HG02938 (cell line): Measurements from ENCODE around the gene USF1.
"Not testable (repeated sequence)": the region's sequence is repeated elsewhere in the genome, so short reads cannot be mapped to it uniquely, and the experiment has no call there.

Experiments used
- ATAC-seq: cut with Tn5 transposase; IDR thresholded peaks from one replicate; pipeline ENCODE4 v1.9.1; 2021; ENCODE audit warnings: mild to moderate bottlenecking, moderate library complexity; ENCODE audit not compliant: unreplicated experiment

The USF1 gene

DNA sequence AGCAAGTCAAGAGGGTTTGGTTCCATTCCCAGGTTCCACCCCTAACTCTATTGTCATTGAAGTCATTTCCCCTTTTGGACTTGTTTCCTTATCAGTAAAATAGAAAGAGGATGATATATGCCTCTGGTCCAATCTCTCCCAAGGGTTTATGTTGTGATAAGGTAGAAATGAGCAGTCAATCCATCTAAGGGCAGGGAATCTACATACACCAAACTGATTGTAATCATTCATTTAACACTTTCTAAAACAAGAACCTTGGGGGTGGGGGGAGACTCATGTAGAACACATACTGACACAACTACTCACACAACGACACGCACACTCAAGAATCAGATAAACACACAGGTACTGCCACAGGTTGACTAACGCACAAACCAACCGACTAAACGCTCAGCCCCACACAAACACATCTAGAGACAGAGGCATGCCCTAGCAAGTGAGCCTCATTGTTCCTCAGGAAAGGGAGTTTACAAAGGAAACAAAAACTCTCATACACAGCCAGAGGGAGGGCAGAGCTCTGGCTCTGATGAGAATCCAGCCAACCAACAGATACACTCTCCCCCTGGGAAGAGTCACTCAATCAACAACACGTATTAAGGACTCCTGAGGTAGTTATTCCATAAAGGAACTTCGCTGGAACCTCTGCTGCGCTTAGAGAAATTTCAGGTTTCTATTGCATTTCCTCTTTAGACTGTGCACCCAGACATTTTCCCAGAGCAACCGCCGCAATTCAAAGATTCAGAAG, 25.9 kb downstream of the USF1 start:
- ATAC-seq = no peak

DNA sequence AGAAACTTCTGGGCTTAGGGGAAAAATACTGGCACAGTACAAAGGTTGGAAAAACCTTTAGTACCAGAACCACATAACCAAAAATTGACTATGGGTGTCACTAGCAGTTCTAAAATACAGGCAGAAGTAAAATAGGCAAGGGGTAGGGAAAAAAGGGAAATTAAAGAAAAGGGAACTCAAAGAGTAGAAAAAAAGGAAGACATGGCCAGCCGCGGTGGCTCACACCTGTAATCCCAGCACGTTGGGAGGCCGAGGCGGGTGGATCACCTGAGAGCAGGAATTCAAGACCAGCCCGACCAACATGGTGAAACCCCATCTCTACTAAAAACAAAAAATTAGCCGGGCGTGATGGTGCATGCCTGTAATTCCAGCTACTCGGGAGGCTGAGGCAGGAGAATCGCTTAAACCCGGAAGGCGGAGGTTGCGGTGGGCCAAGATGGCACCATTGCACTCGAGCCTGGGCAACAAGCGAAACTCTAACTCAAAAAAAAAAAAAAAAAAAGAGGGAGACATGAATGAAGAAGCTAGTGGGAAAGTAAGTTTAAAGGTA, 26.6 kb downstream of the USF1 start:
- ATAC-seq = not testable (repeated sequence)

- ATAC-seq = no peak
Observed at GRCh38 chr1:161018631-161018930, 27.2 kb downstream of the USF1 start.

GRCh38 chr1:161017756-161018630, 27.8 kb downstream of the USF1 start:
- no peak for ATAC-seq

DNA sequence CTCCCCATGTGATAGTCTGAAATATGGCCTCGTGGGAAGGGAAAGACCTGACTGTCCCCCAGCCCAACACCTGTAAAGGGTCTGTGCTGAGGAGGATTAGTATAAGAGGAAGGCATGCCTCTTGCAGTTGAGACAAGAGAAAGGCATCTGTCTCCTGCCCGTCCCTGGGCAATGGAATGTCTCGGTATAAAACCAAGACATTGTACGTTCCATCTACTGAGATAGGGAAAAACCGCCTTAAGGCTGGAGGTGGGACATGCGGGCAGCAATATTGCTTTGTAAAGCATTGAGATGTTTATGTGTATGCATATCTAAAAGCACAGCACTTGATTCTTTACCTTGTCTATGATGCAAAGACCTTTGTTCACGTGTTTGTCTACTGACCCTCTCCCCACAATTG, 28.6 kb downstream of the USF1 start:
- not testable (repeated sequence) for ATAC-seq

GRCh38 chr1:161016683-161017082, 29.1 kb downstream of the USF1 start:
- ATAC-seq = not testable (repeated sequence)

DNA sequence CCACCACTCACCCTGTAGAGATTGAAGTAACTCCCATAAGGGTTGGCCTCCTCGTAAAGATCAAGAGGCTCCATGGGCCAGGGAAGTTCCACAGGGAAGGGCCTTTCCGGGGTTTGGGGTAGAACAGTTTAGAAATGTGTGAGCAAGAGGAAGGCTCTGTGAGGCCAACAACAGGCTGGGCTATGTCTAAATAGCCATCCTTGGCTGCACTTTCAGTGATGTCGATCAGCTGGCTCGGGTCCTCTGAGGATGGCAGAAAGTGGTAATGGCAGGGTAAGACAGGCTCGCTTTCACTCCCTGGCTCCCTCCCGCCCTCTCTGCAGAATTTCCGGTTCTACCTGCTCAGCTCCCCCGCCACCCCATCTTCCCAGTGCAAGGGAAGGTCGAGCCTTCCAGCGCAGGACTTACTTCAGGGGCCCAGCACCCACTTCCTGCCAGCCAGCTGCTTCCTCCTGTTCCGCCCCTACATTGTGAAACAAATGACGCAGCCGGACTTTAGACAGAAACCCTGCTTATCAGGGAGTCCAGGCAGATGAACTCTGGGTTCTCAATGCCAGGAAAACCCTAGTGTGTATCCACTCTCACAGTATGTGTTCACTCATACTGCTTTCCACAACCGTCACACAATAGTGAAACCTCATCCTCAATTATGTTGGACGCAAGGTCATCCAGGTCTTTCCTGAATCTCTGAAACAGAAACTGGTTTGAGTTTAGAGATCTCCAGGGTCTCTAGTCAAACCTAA, 32.1 kb downstream of the USF1 start:
- peak; percentile 85 for ATAC-seq

- ATAC-seq = no peak
Observed at GRCh38 chr1:161013131-161013487, 32.7 kb downstream of the USF1 start.

- ATAC-seq = no peak
Observed at GRCh38 chr1:161012420-161012819, 33.4 kb downstream of the USF1 start.

DNA sequence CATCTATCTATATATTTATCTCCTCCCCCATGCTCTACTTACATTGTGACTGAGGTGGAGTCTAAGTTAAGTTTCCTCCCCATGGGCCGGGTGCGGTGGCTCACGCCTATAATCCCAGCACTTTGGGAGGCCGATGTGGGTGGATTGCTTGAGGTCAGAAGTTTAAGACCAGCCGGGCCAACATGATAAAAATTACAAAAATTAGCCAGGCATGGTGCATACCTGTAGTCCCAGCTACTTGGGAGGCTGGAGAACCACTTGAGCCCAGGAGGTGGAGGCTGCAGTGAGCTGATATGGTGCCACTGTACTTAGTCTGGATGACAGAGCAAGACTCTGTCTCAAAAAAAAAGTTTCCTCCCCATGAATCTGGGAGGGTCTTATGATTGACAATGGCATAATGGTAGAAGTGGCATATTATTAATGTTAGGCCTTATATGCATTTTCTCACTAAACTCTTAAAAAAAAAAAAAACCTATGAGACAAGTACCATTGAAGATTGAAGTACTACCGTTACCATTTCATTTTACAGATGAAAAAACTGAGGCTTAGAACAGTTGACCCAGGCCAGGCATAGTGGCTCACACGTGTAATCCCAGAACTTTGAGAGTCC, 36.1 kb downstream of the USF1 start:
- no peak for ATAC-seq

DNA sequence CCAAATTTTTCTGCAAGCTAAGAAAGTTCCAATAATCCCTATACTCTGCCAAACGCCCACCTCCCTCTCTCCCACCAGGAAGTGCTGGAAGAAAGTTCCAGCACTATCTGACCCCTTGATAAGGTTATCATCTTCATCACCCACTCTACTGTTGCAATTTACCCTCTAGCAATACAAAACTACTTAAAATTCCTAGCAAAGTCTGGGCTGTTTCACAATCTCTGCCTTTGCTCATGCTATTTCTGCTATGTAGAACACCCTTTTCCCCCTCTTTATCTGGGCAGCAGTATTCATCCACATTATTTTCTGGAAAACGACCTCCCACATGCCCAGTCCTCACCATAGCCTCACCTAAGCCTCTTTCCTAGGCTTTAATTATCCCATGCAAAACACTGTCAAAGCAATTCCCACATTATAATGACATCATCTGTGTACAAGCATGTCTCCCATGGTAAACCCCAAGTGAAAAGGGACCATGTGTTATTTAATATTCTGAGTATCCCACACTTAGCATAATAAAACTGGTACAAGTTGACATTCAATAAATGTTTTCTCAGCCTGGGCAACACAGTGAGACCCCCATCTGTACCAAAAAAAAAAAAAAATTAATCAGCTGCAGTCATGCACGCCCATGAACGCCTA, 36.8 kb downstream of the USF1 start:
- ATAC-seq = no peak

GRCh38 chr1:161007369-161007768, 38.4 kb downstream of the USF1 start:
- ATAC-seq = no peak

- no peak for ATAC-seq
Observed at GRCh38 chr1:161006563-161006962, 39.2 kb downstream of the USF1 start.

GRCh38 chr1:161001525-161001924, 44.3 kb downstream of the USF1 start:
- ATAC-seq = no peak

GRCh38 chr1:161000736-161001480, 44.9 kb downstream of the USF1 start:
- no peak for ATAC-seq

GRCh38 chr1:160999376-160999775, 46.4 kb downstream of the USF1 start:
- no peak for ATAC-seq

DNA sequence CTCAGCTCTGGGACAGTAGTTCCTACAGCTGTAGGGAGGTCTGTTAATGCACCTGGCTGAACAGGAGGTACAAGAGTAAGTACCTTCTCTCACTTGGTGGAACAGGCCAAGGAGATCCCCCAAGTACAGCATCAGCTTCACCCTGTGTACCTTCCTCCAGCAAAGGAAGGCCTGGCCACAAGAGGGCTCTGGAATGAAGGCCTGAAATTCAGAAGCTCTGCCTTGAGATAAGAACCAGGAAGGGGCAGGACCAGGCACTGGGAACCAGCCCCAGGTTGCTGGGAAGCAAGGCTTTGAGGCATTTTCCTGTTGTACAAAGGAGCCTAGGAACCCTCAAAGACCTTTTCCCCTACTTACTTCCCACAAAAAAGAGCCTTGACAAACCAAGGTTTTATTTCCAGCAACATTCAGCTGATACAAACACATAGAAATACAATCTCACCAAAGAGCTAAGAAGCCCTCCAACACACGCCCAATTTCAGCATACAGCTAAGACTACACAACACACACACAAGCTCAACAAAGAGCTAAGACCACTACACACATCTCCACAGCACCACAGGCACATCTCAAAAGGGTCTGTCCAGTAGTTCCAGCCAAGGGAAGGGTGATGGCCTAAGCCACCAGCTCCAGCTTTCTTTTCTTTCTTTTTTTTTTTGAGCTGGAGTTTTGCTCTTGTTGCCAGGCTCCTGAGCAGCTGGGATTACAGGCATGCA, 48.3 kb downstream of the USF1 start:
- ATAC-seq = no peak

- no peak for ATAC-seq
Observed at GRCh38 chr1:160996178-160996577, 49.6 kb downstream of the USF1 start.

DNA sequence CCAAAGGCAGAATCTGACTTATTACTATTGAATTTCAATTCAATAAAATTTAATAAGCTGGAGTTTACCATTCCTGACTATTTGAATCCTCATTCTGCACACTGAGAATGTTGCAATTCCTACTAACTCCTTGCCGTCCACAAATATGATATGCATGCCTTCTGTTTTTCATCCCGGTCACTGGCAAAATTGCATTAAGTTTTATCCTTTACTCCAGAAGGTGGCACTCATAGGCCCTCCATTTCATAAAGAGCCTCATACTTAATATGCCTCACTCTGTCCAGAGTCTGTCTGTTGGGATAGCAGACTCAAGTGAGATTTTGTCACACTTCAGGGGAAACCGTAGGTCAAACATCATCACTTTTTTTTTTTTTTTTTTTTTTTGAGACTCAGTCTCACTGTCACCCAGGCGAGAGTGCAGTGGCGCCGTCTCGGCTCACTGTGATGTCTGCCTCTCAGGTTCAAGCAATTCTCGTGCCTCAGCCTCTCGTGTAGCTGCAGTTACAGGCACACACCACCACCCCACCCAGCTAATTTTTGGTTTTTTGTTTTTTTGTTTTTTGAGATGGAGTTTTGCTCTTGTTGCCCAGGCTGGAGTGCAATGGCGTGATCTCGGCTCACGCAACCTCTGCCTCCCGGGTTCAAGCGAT, 52.1 kb downstream of the USF1 start:
- no peak for ATAC-seq
